Gastrocnemius medialis (tissue), 4 donors: ENCODE measurements around the gene MTR.

Source experiments
- CTCF ChIP-seq, 5 experiments: fragments of 450-650 bp in 3 of 5; fragments of 200-600 bp in 2 of 5; sonication (generic) in 2 of 5; IDR thresholded peaks in 4 of 5; conservative IDR thresholded peaks in 1 of 5; 1 replicate in 4 of 5; 2 replicates in 1 of 5; pipeline ENCODE4 v1.5.1; 2016 to 2019; ENCODE audit warnings: antibody characterized with exemption in 5 of 5, mild to moderate bottlenecking in 3 of 5, moderate library complexity in 3 of 5
- POLR2A ChIP-seq, 2 donors: fragments of 450-650 bp; IDR thresholded peaks; one replicate each; pipeline ENCODE4 v1.6.1; 2017; ENCODE audit warnings: antibody characterized with exemption in 2 of 2, mild to moderate bottlenecking in 2 of 2, moderate library complexity in 2 of 2

- TF ChIP-seq POLR2A (IDR thresholded peaks at IDR 0.05) (no peak), CTCF (IDR thresholded peaks at IDR 0.05 in 4 of 5, conservative IDR thresholded peaks at IDR 0.05 in 1 of 5) (no peak)
Observed at GRCh38 chr1:236768601-236769000, 26.5 kb upstream of the MTR start.
